ENCODE measurements around the gene NKD1.
"Not testable (repeated sequence)": the region's sequence is repeated elsewhere in the genome, so short reads cannot be mapped to it uniquely, and the experiment has no call there.

NKD1 gene

DNA sequence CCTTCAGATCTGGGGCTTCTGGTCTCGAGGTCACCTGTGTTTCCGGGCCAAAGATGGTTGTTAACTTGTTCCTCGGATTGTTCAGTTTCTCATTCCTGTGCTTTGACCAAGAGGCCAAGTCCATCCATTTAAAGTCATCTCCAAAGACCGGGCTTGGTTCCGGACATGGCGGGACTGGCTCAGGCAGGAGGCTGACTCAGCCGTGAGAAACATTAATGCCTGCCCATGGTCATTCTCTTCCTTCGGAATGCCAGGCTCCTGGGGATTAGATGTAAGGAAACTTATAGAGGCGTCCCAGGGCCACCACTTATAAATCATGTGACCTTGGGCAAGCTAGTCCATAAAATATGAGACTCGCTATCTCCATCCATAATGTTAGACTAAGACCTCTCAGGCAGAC lies 13.6 kb upstream of the NKD1 start:
- no peak for DNase-seq (ENCODE audit: low read depth, low spot score)
- POLR2A ChIA-PET, result no interaction called here
- TF ChIP-seq, protein P1, sequence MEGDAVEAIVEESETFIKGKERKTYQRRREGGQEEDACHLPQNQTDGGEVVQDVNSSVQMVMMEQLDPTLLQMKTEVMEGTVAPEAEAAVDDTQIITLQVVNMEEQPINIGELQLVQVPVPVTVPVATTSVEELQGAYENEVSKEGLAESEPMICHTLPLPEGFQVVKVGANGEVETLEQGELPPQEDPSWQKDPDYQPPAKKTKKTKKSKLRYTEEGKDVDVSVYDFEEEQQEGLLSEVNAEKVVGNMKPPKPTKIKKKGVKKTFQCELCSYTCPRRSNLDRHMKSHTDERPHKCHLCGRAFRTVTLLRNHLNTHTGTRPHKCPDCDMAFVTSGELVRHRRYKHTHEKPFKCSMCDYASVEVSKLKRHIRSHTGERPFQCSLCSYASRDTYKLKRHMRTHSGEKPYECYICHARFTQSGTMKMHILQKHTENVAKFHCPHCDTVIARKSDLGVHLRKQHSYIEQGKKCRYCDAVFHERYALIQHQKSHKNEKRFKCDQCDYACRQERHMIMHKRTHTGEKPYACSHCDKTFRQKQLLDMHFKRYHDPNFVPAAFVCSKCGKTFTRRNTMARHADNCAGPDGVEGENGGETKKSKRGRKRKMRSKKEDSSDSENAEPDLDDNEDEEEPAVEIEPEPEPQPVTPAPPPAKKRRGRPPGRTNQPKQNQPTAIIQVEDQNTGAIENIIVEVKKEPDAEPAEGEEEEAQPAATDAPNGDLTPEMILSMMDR (IDR thresholded peaks at IDR 0.05; ENCODE audit: insufficient read depth, low read length, missing control alignments), result no peak
- no peak overlapping the region for H3K4me3 ChIP-seq (ENCODE audit: low read depth, low read length)
- CTCF ChIA-PET, result no interaction called here

DNA sequence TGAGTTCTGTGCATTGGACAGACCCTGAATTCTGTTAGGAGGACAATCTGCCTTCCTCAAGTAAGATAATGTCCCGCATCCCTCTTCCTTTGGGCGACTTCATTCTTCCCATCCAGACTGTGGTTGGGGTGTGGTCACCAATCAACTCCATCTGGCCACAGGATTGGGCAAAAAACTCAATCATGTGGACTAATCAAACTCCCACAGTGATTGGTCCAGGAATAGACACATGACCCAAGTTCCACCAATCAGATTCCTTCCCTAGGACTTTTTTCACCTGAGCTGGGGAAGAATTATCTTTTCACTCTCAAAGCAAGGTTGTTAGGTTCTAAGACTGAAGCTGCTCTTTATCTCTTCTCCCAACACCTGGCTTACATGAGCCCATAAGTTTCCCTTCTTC lies 13.2 kb upstream of the NKD1 start:
- no peak overlapping the region for H3K4me3 ChIP-seq (ENCODE audit: low read depth, low read length)
- ChIA-PET POLR2A (no interaction called here), CTCF (no interaction called here)
- no peak for DNase-seq (ENCODE audit: low read depth, low spot score)
- TF ChIP-seq, protein P1 (IDR thresholded peaks at IDR 0.05; ENCODE audit: insufficient read depth, low read length, missing control alignments), result no peak

DNA sequence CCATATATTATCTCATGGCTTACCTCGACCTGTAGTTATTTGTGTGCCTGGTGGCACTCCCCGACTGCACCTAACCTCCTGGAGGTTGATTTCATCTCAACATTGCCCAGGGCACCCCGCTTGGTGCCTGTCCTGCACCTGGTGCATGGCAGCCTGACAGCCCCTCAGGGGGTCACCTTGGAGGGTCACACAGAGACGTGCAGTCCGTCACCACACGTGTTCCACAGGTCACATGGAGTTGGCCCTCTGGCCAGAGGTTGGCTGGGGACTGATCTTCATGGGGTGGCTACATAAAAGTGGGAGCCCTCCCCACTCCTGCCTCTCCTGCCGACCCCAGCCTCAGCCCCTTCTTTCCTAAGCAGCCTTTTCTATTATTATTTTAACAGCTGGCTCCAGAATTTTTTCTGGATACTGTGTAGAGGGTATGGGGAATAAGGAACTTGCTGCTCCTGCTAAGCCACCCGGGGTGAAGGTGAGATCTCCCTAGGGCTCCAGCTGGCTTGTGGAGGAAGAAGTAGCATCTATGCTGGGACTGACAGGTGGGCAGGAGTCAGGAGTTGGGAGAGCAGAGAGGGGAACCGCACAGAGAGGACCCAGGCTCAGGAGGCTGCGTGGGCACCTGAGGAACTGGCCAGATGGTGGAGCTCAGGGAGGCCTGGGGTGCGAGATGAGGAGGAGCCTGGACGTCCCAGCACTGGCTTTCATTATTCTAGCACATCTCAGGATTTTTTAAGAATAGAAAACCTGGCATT lies 12.5 kb upstream of the NKD1 start:
- ChIA-PET CTCF (no interaction called here), POLR2A (no interaction called here)
- no peak overlapping the region for H3K4me3 ChIP-seq (ENCODE audit: low read depth, low read length)
- TF ChIP-seq, protein P1 (IDR thresholded peaks at IDR 0.05; ENCODE audit: insufficient read depth, low read length, missing control alignments), result no peak
- DNase-seq (ENCODE audit: low read depth, low spot score), result no peak

DNA sequence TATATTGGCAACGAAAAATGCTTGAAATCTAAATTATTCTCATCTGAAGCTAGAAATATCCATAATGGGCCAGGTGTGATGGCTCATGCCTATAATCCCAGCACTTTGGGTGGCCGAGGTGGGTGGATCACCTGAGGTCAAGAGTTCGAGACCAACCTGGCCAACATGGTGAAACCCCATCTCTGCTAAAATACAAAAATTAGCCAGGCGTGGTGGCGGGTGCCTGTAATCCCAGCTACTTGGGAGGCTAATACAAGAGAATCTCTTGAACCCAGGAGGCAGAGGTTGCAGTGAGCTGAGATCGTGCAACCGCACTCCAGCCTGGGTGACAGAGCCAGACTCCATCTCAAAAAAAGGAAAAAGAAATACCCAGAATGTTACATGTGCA lies 11.9 kb upstream of the NKD1 start:
- H3K4me3 ChIP-seq (ENCODE audit: low read depth, low read length); CTCF ChIA-PET; POLR2A ChIA-PET; DNase-seq (ENCODE audit: low read depth, low spot score): not testable (repeated sequence)

DNA sequence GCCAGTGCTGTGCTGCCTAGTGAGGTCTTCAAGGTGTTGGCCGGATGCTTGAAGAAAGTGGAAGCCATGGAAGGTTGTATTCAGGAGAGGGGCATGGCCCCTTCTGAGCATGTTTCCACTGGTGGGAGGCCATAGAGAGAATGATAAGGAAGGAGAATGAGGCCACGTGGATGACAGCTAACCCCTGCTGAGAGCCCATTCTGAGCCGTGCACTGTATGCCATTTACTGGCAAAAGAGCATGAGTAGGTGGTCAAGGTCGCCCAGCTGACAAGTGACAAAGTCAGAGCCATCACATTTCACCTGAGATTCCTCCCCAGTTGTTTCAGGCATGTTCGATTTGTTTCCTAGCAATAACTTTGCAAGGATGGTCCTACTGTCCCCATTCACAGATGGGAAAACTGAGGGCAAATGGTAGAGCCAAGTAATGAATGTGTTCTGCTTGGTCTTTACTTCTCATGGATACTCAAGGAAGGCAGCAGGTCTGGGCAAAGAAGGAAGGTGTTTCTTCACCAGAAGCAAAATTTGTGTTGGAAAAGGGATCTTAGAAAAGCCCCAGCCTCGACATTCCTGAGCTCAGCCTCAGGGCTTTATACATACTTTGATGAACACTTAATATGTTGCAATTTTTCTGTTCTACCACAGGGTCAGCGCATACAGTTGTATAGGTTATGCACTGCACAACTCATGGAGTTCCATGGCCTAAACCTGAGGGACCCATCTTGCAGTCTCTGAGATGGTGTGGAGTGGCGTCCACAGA lies 10.5 kb upstream of the NKD1 start:
- ChIA-PET CTCF (no interaction called here), POLR2A (no interaction called here)
- no peak overlapping the region for H3K4me3 ChIP-seq (ENCODE audit: low read depth, low read length)
- no peak for DNase-seq (ENCODE audit: low read depth, low spot score)
- TF ChIP-seq, protein P1 (IDR thresholded peaks at IDR 0.05; ENCODE audit: insufficient read depth, low read length, missing control alignments), result no peak

DNA sequence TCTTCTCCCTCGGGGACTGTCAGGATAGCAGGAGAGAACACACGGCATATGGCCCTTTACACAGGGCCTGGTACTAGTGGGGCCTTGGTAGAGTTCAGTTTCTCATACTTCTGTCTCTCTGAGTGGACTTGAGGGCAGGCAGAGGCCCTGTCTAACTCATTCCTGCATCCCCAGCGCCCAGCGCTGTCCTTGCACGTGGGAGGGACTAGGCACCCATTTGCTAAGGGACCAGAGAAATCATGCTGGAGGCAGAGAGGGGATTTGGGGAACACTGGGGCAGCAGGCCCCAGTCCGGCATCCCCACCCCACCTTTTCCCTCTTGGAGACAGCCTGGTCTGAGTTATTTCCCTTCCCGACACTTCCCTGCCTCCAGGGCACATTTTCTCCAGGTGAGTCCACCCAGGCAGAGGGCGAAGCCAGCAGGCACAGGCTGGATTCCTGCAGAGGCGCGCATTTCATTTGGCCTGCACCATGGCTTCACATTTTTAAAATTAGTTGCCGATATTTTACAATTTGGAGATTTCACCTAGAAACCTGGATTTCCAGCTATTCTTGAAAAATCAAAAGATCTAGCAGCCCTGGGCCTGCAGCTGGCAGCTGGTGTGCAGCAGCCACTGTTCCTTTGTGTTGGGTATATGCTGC lies 9.7 kb upstream of the NKD1 start:
- TF ChIP-seq, protein P1 (IDR thresholded peaks at IDR 0.05; ENCODE audit: insufficient read depth, low read length, missing control alignments), result no peak
- ChIA-PET CTCF (no interaction called here), POLR2A (no interaction called here)
- no peak overlapping the region for H3K4me3 ChIP-seq (ENCODE audit: low read depth, low read length)
- DNase-seq (ENCODE audit: low read depth, low spot score), result no peak
